HCT116 (cell line): Measurements from ENCODE around the gene PZP.

Experiments
- POLR2A ChIP-seq: IDR thresholded peaks from 2 replicates; pipeline ENCODE4 v1.7.0; 2011; ENCODE audit warnings: borderline replicate concordance; ENCODE audit not compliant: insufficient read depth, insufficient read length; ENCODE audit errors: extremely low read depth
- TF ChIP-seq, protein P1 (sequence below), 3 experiments: fragments of 200-600 bp in 1 of 3; sonication (generic) in 1 of 3; IDR thresholded peaks in 2 of 3; conservative IDR thresholded peaks in 1 of 3; 2 replicates each; pipeline ENCODE4 v1.5.1; 2012 to 2017; ENCODE audit warnings: low read depth in 2 of 3, low read length in 2 of 3, antibody characterized with exemption in 1 of 3, borderline replicate concordance in 1 of 3, control low read depth in 1 of 3, mild to moderate bottlenecking in 1 of 3, mixed read lengths in 1 of 3, mixed run types in 1 of 3, moderate library complexity in 1 of 3; ENCODE audit not compliant: insufficient read depth in 1 of 3
- TF ChIP-seq, protein P2 (sequence below): IDR thresholded peaks from 2 replicates; pipeline ENCODE4 v1.6.1; 2012; ENCODE audit warnings: low read depth

DNA sequence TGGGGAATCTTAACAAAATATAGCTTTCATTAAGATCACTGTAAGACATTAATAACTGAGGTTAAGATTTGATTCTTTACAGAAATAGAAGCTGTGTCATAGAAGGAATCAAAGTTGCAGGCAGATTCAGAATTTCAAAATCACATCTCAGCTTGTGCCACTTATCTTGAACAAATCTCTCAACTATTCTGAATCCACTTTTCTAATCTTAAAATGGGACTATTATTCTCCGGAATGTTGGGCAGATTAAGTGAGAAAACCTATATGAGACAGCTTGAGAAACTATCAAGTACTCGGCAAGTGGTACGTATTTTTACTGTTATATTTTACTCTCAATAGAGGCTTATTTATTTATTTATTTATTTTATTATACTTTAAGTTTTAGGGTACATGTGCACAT, 28.4 kb downstream of the PZP start:
- TF ChIP-seq, protein P1, sequence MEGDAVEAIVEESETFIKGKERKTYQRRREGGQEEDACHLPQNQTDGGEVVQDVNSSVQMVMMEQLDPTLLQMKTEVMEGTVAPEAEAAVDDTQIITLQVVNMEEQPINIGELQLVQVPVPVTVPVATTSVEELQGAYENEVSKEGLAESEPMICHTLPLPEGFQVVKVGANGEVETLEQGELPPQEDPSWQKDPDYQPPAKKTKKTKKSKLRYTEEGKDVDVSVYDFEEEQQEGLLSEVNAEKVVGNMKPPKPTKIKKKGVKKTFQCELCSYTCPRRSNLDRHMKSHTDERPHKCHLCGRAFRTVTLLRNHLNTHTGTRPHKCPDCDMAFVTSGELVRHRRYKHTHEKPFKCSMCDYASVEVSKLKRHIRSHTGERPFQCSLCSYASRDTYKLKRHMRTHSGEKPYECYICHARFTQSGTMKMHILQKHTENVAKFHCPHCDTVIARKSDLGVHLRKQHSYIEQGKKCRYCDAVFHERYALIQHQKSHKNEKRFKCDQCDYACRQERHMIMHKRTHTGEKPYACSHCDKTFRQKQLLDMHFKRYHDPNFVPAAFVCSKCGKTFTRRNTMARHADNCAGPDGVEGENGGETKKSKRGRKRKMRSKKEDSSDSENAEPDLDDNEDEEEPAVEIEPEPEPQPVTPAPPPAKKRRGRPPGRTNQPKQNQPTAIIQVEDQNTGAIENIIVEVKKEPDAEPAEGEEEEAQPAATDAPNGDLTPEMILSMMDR (IDR thresholded peaks at IDR 0.05 in 2 of 3, conservative IDR thresholded peaks at IDR 0.05 in 1 of 3; ENCODE audit: borderline replicate concordance in 1 of 3, insufficient read depth in 1 of 3, low read depth in 2 of 3, low read length in 2 of 3), result no peak
- TF ChIP-seq POLR2A, result no peak
- TF ChIP-seq, protein P2, sequence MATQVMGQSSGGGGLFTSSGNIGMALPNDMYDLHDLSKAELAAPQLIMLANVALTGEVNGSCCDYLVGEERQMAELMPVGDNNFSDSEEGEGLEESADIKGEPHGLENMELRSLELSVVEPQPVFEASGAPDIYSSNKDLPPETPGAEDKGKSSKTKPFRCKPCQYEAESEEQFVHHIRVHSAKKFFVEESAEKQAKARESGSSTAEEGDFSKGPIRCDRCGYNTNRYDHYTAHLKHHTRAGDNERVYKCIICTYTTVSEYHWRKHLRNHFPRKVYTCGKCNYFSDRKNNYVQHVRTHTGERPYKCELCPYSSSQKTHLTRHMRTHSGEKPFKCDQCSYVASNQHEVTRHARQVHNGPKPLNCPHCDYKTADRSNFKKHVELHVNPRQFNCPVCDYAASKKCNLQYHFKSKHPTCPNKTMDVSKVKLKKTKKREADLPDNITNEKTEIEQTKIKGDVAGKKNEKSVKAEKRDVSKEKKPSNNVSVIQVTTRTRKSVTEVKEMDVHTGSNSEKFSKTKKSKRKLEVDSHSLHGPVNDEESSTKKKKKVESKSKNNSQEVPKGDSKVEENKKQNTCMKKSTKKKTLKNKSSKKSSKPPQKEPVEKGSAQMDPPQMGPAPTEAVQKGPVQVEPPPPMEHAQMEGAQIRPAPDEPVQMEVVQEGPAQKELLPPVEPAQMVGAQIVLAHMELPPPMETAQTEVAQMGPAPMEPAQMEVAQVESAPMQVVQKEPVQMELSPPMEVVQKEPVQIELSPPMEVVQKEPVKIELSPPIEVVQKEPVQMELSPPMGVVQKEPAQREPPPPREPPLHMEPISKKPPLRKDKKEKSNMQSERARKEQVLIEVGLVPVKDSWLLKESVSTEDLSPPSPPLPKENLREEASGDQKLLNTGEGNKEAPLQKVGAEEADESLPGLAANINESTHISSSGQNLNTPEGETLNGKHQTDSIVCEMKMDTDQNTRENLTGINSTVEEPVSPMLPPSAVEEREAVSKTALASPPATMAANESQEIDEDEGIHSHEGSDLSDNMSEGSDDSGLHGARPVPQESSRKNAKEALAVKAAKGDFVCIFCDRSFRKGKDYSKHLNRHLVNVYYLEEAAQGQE, result no peak
